HG03565 (cell line): Measurements from ENCODE around the gene HMG20A.

Experiments
- ATAC-seq: cut with Tn5 transposase; IDR thresholded peaks from one replicate; pipeline ENCODE4 v1.9.1; 2021; ENCODE audit warnings: mild to moderate bottlenecking, moderate library complexity; ENCODE audit not compliant: unreplicated experiment

HMG20A gene

DNA sequence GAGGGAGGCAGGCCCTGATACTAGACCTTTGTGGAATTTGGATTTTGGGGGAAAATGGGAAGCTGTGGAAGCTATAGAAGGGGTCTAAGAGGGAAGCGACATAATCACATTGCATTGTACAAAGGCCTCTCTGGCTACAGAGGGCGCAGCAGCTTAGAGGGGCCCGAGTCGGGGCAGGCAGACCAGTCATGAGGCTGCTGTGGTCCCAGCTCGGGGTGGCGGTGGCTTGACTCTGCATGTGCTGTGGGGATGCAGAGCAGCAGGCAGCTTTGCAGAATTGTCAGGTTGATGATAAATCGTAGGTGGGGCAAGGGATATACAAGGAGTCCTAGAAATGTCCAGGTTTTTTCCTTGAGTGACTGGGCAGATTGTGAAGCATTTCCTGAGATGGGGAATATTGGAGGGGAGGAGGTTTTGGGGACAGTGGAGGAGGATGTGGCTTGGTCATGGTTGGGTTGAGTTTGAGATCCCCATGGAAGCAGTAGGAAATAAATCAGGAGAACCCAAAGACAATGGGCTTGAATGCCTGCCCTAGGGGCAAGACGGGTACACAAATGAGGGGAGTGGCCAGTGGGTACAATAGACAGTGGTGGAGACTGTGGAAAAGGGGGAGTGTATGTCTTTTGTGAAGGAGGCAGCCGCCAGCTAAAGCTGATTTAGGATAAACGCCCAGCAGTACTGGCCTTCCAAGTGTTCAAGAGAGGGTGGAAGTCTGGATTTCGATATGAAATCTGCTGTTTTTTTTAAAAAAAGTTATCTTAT is 94.1 kb downstream of the HMG20A start:
- no peak for ATAC-seq

DNA sequence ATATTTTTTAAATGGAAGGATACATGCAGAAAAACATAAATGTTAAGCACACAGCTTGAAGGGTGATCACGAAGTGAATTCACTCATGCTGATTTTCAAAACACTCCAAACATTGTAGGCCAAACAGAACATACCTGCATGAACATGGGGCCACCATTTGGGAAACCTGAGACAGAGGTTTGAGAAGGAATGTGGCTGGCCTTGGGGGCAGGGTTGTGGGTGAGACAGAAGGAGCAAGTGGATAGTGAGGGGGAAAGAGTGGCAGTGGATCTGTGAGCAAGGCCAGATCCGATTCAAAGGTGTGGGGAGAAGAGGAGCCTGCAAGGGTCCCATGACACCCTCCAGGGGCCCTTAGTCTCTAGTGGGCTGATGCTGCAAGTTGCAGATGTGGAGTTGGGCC is 94.9 kb downstream of the HMG20A start:
- no peak for ATAC-seq

DNA sequence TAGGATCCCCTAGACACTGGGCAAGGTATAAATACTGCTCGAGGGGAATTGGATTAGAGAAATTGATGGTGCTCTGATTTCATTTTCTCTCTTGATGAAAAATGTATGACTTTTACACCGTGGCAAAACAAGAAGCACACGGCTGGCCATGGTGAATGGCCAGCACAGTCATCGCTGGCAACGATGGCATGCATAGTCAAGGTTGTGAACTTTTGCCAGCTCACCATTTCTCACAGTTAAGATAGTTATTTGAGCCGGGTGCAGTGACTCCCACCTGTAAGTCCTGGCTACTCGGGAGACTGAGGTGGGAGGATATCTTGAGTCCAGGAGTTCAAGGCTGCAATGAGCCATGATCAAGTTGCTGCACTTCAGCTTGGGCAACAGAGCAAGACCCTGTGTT is 95.4 kb downstream of the HMG20A start:
- no peak for ATAC-seq

- no peak for ATAC-seq
These were observed 96.1 kb downstream of the HMG20A start for GRCh38 chr15:77516786-77517185.

- ATAC-seq = no peak
These were observed 96.9 kb downstream of the HMG20A start for GRCh38 chr15:77517579-77517978.

GRCh38 chr15:77518458-77518857 is 97.8 kb downstream of the HMG20A start:
- no peak for ATAC-seq

GRCh38 chr15:77519540-77519939 is 98.9 kb downstream of the HMG20A start:
- ATAC-seq = no peak

DNA sequence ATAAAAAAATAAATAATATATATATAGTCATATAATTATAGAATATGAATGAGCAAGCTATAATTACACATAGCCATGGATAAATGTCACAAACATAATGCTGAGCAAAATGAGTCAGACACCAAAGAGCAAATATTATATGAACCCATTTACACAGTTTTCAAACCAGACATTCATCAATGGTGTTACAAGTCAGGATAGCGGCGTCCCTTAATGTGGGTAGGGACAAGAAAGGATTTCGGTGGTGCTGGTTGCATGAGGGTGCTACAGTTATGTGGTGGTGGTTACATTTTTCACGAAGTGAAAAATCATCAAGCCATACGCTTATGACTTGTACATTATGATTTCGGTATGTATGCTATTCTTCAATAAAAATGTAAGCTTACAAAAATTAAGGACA is 100.5 kb downstream of the HMG20A start:
- no peak for ATAC-seq

DNA sequence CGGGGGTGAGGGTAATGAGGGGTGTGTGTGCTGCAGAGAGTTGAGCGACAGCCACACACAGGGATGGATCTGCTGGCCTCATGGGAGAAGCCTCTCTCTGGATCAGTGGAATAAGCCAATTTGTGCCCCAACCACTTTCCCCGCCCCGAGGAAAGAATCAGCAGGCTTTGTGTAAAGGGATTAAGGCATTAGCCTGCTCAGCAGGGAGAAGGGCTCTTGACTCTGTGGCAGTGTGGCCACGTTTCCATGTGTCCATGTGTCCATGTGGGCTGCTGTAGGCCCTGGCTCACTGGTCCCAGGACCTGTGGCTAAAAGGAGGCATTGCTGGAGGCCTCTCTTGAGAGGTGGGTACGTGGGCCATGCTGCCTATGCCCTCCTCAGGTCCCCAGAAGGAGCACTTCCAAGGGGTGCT is 104.7 kb downstream of the HMG20A start:
- no peak for ATAC-seq

DNA sequence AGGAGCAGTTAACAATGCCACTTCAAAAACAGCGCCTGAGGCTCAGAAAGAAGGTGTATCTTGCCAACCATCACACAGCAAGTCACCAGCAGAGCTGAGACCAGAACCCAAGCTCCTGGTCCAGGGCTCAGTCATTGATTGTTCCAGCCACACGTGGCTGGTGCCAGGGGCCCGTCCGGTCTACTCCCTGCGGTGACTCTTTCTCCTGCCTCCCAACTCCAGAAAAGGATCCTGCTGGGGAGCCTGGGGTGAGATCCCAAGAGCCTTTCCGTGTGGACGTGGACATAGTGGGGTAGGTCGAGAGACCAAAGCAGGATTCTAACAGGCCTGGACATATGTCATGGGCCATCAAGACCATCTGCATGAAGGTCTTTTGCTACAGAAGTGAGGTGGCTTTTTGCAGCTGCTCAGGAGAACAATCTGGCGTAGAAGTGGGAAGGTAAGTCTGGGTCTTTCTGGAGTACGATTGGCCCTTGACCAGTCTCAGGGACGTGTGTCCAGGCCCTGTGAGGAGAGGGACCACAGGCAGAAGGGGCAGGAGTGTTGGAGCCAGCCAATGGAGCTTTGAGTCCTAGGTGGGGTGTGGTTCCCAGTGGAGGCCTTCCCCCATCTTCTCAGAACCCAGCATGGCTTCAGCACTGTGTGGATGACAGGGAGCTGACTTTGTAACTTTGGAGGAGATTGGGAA is 105.4 kb downstream of the HMG20A start:
- no peak for ATAC-seq

DNA sequence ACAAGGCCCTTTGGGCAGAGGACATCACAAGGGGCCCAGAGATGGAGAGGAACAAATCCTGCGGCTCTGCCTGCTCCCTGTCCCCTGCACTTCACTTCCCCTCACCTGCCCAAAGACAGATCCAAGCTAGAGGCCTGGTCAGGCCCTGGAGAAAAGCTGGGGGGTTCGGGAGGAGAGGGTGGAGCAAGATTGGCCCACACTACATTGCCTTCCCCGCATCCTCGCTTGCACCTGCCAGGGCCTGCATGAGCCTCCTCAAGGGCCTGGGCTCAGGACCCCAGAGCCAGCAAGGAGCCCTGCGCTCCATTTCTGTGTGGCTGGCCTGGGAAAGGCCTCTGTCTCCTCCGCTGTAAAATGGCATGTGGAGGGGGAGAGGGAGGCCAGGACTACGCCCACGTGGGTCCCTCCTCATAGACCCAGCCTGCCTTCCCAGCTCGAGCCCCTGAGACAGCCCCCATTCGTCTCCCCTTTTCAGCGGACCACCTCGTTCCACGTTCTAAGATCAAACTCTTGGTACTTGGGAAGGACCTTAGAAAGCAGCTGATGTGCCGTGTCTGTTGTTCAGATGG is 106.0 kb downstream of the HMG20A start:
- no peak for ATAC-seq

DNA sequence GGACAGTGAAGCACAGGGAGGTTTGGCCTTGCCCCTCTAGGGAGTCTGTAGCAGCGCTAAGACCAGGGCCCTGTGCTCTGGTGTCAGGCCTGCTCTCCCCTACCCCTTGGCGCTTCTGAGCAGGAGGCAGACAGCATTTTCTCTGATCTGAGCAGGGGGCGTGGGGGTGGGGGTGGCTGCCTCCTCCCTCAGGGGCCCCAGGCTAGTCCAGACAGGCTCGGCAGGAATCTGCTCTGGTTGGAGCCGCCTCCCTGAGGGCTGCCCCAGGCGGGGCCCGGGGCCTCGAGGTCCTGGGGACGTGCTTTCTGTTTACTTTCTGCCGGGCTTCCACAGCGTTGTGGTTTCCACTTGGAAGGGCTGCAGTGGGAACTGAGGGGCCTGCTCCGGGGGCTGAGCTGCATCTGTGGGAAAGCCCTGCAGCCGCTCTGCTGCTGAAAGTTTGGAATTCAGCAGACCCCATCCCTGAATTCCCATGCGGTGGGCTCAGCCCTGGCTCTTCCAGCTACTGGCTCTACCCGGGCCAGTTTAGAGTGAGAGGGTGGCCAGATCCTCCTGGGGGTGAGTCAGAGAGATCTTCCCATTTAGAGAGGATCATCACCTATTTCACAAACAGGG is 106.6 kb downstream of the HMG20A start:
- ATAC-seq = no peak

DNA sequence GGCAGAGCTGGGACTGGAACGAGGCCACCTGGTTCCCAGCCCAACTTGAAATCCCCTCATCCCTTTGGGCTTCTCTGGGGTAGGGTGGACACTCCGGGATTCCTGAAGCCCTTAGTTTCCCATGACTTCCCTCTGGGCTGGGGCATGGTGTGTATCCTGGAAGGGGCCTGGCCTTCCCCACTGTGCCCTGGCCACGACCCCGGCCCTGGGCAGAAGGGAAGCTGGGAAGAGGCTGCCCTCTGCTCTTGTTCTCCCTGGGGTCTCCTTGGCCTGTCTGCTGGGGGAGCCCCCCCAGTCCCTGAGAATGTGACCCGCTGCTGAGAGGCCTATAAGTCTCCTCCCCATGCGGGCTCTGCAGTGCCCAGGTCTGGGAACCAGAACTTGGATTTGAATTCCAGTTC is 107.1 kb downstream of the HMG20A start:
- ATAC-seq = no peak

DNA sequence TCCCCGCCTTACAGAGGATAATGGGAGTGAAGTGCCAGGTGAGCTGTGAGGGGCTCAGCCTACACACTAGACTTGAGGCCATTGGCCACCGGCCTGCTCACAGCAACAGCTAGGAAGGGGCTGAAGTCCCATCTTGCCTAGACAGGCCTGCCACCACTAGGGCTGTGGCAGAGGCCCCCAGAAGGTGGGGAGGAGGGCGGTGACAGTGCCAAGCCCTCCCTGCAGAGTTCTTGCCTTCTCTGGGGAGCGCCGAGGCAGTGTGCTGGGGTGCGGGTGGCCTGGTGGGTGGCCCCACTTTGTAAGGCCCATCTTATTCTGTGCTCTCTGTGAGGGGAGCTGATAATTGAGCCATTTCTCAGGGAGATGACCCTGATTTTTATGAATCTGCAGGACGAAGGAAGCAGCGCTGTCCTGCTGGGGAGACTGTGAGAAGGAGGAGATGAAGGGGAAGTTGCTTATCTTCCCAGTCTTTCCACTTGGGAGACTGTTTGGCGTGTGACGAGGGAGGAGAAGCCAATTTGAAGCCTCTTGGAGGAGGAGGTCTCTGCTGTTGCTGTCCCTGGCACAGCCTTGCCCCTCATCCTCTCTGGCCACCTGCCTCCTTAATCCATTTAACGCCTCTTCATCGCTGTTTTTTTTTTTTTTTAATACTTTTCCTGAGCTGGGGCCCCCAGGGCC is 107.7 kb downstream of the HMG20A start:
- no peak for ATAC-seq

DNA sequence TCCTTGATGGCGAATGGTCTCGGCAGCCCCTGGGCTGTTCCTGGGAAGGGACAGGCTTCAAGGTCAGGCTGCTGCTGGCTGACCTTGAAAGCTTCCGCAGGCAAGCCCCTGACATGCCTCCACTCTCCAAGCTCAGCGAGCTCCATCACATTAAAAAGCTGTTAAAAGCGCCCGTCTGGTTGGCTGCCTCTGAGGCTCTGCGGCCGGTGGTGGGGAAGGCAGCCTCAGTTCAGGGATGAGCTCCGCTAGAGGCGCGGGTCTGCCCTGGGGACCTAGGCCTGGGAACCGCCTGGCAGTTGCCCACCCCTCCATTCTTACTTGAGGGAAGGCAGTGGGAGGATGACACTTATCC is 108.3 kb downstream of the HMG20A start:
- ATAC-seq = no peak

DNA sequence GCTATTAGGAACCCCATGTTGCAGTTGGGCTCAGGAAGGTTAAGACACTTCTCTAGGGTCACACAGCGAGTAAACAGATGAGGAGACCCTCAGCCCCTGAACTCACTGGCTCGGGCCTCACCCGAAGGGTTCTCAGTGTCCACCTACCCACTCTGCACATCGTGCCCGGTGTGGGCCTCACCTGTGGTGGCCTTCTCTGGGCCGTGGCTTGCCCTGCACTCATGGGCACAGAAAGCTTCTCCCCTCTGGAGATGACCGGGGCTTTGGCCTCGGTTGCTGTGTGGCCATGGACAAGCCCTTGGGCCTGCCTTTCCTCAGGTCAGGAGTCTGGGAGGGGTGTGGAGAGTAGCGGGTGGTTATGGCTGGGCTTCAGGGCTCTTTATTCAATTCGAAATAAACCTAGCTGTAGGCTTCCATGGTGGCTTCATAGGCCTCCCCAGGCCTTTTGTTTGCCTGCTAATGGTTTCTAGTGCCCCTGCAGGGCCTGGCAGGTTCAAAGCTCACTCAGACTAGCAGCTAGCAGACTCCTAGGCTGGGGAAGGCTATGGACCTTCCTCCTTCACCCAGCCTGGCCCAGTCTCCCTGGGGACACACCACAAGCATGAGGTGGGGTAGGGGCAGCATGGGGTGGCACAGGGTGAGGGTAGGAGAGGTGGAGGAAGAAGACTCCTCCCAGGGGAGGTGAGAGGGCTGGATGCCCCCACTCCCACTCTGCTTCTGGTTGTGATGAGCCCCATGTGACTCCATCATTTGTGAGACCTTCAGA is 108.9 kb downstream of the HMG20A start:
- no peak for ATAC-seq

- no peak for ATAC-seq
These were observed 109.9 kb downstream of the HMG20A start for GRCh38 chr15:77530576-77530975.

DNA sequence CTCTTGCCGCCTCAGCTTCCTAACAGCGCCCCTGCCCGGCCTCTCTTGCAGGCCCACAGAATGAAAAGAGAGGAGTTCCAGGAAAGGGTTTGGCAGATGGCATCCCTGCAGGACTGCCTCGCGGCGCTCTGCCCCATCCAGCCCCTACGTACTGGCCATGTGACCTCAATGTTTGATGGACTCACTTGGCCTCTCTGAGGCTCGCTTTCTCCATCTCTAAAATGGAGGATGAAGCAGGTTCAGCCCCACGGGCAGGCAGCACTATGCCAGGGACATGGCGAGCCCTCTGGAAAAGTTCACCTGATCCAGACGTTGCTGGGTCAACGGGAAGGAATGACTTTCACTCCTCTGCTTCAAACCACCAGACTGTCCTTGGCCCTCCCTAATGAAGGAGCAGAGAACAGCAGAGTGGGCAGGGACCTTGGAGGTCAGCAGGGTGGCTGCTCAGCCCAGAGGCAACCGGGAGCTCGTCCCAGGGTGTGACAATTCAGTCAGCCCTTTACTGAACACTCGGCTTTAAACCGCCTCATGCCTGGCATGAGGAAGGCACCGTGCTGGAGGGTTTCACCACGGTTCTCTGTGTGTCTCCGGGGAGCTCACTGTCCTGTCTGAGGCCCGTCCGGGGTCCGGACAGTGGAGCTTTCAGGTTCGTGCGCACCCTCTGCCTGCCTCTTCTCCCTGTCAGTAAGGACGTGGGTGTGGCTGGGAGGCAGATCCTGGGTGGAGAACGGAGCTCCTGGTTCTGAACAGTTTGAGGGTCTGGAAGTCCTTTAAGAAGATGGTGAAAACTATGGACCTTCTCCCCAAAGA is 110.7 kb downstream of the HMG20A start:
- no peak for ATAC-seq

DNA sequence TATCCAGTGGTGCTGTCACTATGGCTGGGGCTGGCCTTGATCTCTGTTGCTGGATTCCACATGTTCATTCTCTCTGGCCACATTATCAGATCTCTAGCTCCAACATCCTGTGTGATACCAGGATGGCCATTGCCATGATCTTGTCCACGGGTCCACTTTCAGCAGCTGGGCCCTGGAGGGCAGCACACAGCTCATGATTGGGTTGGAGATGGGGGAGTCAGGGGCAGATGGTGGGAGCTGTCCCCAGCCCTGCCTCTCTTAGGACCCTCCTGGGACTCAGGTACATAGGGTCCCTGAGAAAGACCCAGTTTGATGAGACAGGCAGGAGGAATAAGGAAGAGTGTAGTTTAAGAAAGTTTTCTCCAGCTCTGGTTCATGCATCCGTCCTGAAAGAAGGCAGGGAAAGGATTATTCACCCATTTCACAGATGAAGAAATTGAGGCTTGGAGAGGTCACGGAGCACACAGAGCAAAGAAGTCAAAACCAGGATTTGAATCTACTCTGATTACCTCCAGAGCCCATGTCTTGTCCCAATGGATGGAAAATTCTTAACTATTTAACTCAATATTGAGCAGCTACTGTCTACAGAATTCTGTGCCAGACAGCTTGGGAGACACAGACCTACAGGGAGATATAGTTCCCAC is 111.5 kb downstream of the HMG20A start:
- ATAC-seq = no peak
